Karpas-422 (cell line): ENCODE measurements around the gene UMAD1. TPM values are rescaled to one million over a fixed set of nuclear protein-coding genes. Genes with fewer than 3 reads are reported as not detected.
"Not testable (repeated sequence)": the region's sequence is repeated elsewhere in the genome, so short reads cannot be mapped to it uniquely, and the experiment has no call there.

ENCODE experiments used
- DNase-seq: peaks from one replicate; pipeline ENCODE4 v3.0.0-alpha.2; 2015
- H2AFZ ChIP-seq: fragments of 200-600 bp; sonication (generic); 2 replicates; pipeline ENCODE4 v1.6.1; 2014; ENCODE audit warnings: antibody characterized with exemption, low read length, mixed read lengths
- H3K27ac ChIP-seq: fragments of 200-600 bp; sonication (generic); 2 replicates; pipeline ENCODE4 v1.5.1; 2014; ENCODE audit warnings: mild to moderate bottlenecking, low read length, moderate library complexity
- H3K27me3 ChIP-seq: fragments of 200-600 bp; sonication (generic); 2 replicates; pipeline ENCODE4 v1.6.1; 2014; ENCODE audit warnings: low read length, mixed read lengths
- H3K36me3 ChIP-seq: fragments of 200-600 bp; sonication (generic); 2 replicates; pipeline ENCODE4 v1.6.1; 2014; ENCODE audit warnings: low read length, mixed read lengths; ENCODE audit not compliant: insufficient read depth
- H3K4me1 ChIP-seq: fragments of 200-600 bp; sonication (generic); 2 replicates; pipeline ENCODE4 v1.6.1; 2014; ENCODE audit warnings: mild to moderate bottlenecking, low read length, mixed read lengths
- H3K4me2 ChIP-seq: fragments of 200-600 bp; sonication (generic); 2 replicates; pipeline ENCODE4 v1.6.1; 2014; ENCODE audit warnings: low read length, low read depth, mild to moderate bottlenecking; ENCODE audit not compliant: poor library complexity, severe bottlenecking
- H3K4me3 ChIP-seq: fragments of 200-600 bp; sonication (generic); 2 replicates; pipeline ENCODE4 v1.5.1; 2014; ENCODE audit warnings: mild to moderate bottlenecking, antibody characterized with exemption, low read length, mixed read lengths
- H3K79me2 ChIP-seq: fragments of 200-600 bp; sonication (generic); 2 replicates; pipeline ENCODE4 v1.6.1; 2014; ENCODE audit warnings: mild to moderate bottlenecking, low read length, mixed read lengths
- H3K9ac ChIP-seq: fragments of 200-600 bp; sonication (generic); 2 replicates; pipeline ENCODE4 v1.6.0; 2014; ENCODE audit warnings: low read length
- H3K9me2 ChIP-seq: fragments of 200-600 bp; sonication (generic), shearing (Covaris generic); replicated peaks from 2 replicates; pipeline ENCODE4 v1.6.0; 2014; ENCODE audit warnings: mild to moderate bottlenecking, low read length, moderate library complexity; ENCODE audit not compliant: insufficient read depth
- H3K9me3 ChIP-seq: fragments of 300-700, 200-600 bp; sonication (generic); 2 replicates; pipeline ENCODE4 v1.6.1; 2014; ENCODE audit warnings: low read length, mixed read lengths
- H4K20me1 ChIP-seq: fragments of 200-600 bp; sonication (generic); 2 replicates; pipeline ENCODE4 v1.6.1; 2014; ENCODE audit warnings: mild to moderate bottlenecking, antibody characterized with exemption, low read length, low read depth; ENCODE audit not compliant: insufficient read depth
- total RNA-seq: library from RNA; depleted of rRNA; stranded (reverse); fragments of >200 nt; shearing (Covaris generic); gene quantifications from 2 replicates; pipeline ENCODE4 v1.2.3, GENCODE V29; 2014; ENCODE audit warnings: low replicate concordance

Gene UMAD1
- total RNA-seq, 1 experiment from 2014 or later, result 15.2 TPM

DNA sequence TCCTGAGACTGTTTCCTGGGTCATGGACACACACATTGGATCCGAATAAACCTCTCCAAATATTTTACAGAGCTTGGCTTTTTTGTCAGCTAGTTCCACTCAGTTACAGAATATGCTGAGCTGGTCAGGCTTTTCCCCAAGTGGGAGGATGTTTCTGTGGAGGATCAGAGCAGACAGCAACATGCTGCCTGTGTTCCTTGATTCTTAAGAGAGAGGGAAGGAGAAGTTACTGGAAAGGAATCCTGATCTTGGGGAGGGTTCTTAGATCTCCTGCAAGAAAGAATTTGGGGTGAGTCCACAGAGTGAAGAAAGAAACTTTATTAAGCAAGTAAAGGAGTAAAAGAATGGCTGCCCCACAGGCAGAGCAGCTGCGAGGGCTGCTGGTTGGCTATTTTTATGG, 154.7 kb downstream of the UMAD1 start:
- no peak overlapping the region for H3K27ac ChIP-seq
- H3K9ac ChIP-seq, result no peak overlapping the region
- no peaks in the 10 kb centered on the region for H3K36me3 ChIP-seq
- DNase-seq, result no peak
- no peak overlapping the region for H2AFZ ChIP-seq
- no peak overlapping the region for H3K4me2 ChIP-seq
- 0 out of 2 replicates have a peak, but pooled peaks cover 2% of the 10 kb centered on the region for H3K4me1 ChIP-seq
- H4K20me1 ChIP-seq, result no peaks in the 10 kb centered on the region
- no peaks in the 10 kb centered on the region for H3K79me2 ChIP-seq
- H3K9me3 ChIP-seq, result no peaks in the 10 kb centered on the region
- no peaks in the 10 kb centered on the region for H3K27me3 ChIP-seq
- H3K9me2 ChIP-seq, result no peaks in the 10 kb centered on the region
- no peak overlapping the region for H3K4me3 ChIP-seq

DNA sequence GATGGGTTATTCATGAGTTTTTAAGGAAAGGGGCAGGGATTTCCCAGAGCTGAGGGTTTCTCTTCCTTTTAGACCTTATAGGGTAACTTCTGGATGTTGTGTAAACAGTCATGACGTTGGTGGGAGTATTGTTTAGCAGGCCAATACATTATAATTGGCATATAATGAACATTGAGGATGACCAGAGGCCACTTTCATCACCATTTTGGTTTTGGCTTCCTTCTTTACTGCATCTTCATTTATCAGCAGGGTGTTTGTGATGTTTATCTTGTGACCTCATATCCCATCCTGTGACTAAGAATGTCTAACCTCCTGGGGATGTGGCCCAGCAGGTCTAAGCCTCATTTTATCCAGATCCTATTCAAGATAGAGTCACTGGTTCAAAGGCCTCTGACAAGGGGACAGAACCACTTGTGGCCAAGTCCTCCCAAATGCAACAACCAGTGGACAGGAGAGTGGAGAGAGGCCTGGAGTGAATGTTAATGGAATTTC, 155.1 kb downstream of the UMAD1 start:
- no peaks in the 10 kb centered on the region for H3K27me3 ChIP-seq
- no peak overlapping the region for H3K27ac ChIP-seq
- no peak overlapping the region for H2AFZ ChIP-seq
- H3K4me3 ChIP-seq, result no peak overlapping the region
- no peak overlapping the region for H3K9ac ChIP-seq
- 0 out of 2 replicates have a peak, but pooled peaks cover 2% of the 10 kb centered on the region for H3K4me1 ChIP-seq
- no peak overlapping the region for H3K4me2 ChIP-seq
- H3K79me2 ChIP-seq, result no peaks in the 10 kb centered on the region
- H4K20me1 ChIP-seq, result no peaks in the 10 kb centered on the region
- H3K36me3 ChIP-seq, result no peaks in the 10 kb centered on the region
- no peaks in the 10 kb centered on the region for H3K9me3 ChIP-seq
- no peaks in the 10 kb centered on the region for H3K9me2 ChIP-seq
- no peak for DNase-seq

DNA sequence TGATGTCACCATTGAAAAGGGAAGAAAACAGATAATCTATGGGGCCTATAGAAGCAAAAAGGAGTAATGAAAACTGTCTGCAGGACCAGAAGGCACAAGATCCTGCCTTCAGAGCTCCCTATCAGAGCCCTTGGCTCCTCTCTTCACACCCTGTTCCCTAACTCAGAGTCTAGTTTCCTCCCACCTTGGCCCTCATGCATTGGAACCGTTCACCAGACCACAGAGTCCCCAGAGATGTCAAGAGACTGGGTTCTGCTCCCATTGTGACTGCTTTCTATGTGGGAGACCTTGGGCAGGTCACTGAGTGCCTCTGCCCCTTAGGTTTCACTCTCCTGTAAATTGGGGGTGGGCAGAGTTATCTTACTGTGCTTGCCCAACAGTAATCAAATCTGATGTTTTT, 158.0 kb downstream of the UMAD1 start:
- no peak overlapping the region for H3K4me3 ChIP-seq
- H3K9ac ChIP-seq, result no peak overlapping the region
- H3K4me2 ChIP-seq, result no peak overlapping the region
- H3K36me3 ChIP-seq, result no peaks in the 10 kb centered on the region
- H3K9me2 ChIP-seq, result no peaks in the 10 kb centered on the region
- no peaks in the 10 kb centered on the region for H3K79me2 ChIP-seq
- no peaks in the 10 kb centered on the region for H3K9me3 ChIP-seq
- H3K27ac ChIP-seq, result no peak overlapping the region
- DNase-seq, result no peak
- no peaks in the 10 kb centered on the region for H3K4me1 ChIP-seq
- H2AFZ ChIP-seq, result no peak overlapping the region
- H4K20me1 ChIP-seq, result no peaks in the 10 kb centered on the region
- H3K27me3 ChIP-seq, result no peaks in the 10 kb centered on the region

DNA sequence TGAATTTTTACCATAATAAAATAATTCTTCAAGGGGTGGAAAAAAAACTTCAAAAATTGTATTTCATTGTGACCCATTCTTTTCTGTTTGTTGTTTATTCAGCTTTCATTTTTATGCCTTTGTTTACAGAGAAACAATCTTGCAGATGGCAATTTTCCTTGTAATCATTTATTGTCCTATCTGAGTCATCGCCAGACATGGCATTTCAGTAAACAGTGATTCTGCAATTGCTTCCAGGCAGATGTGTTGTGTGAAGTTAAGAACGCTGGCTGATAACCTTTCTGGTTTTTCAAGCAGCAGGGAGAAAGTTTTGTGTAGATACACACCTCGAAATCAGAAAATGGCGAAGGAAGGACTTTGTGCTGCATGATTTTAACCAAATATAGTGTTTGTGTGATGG, 158.6 kb downstream of the UMAD1 start:
- Histone ChIP-seq H3K4me2 (no peak overlapping the region), H3K79me2 (no peaks in the 10 kb centered on the region)

DNA sequence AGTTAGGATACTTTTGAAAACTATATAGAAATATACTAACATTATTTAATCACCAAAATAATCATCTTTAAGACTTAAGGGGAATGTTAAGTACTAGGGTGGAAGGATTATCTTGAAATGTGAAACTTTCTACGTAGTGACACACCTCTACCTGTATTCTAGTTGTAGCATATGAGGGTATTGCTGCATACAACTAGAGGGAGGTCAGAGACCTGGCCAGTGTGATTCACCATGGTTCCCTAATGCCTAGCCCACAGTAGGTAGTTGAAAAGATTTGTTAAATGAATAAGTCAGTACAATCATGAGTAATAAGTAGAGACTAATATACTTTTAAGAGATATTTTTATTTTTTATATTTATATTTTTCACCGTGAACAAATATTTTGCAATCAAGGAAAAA, 162.0 kb downstream of the UMAD1 start:
- H3K9ac ChIP-seq, result no peak overlapping the region

More for the DNA sequence above, 158.6 kb downstream of the UMAD1 start:
- Histone ChIP-seq H3K9ac (no peak overlapping the region), H3K4me1 (no peaks in the 10 kb centered on the region), H2AFZ (no peak overlapping the region), H3K9me2 (no peaks in the 10 kb centered on the region), H3K9me3 (no peaks in the 10 kb centered on the region), H3K27ac (no peak overlapping the region), H4K20me1 (no peaks in the 10 kb centered on the region), H3K27me3 (no peaks in the 10 kb centered on the region), H3K36me3 (no peaks in the 10 kb centered on the region), H3K4me3 (no peak overlapping the region)
- no peak for DNase-seq

DNA sequence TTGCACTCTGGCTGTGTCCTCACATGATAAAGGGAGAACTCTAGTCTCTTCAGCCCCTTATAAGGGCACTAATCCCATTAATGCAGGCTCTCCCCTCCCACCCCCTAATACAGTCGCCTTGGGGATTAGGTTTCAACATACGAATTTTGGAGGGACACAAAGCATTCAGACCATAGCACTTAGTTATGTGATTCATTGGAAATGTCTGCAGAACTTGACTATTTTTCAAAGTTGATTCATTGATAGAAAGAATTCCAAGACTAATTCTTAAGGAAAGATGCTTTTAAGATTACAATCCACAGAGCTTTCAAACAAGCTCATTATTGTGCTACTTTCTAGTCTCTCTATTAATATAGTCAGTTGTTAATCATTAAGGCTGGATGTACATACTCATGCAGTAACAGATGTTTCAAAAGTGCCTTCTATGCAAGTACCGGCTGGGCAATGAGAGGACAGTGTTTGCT, 163.2 kb downstream of the UMAD1 start:
- H3K4me2 ChIP-seq, result no peak overlapping the region
- no peak overlapping the region for H3K27ac ChIP-seq
- peaks cover 10% of the 10 kb centered on the region for H3K4me1 ChIP-seq
- H3K9me3 ChIP-seq, result no peaks in the 10 kb centered on the region
- no peak overlapping the region for H2AFZ ChIP-seq
- H3K9me2 ChIP-seq, result no peaks in the 10 kb centered on the region
- no peaks in the 10 kb centered on the region for H3K79me2 ChIP-seq
- no peak overlapping the region for H3K9ac ChIP-seq
- H4K20me1 ChIP-seq, result no peaks in the 10 kb centered on the region
- no peak for DNase-seq
- no peak overlapping the region for H3K4me3 ChIP-seq
- no peaks in the 10 kb centered on the region for H3K36me3 ChIP-seq
- H3K27me3 ChIP-seq, result no peaks in the 10 kb centered on the region

More for the DNA sequence above, 162.0 kb downstream of the UMAD1 start:
- no peak for DNase-seq
- Histone ChIP-seq H3K4me3 (no peak overlapping the region), H3K9me3 (no peaks in the 10 kb centered on the region), H3K27me3 (no peaks in the 10 kb centered on the region), H4K20me1 (no peaks in the 10 kb centered on the region), H3K4me1 (peaks cover 10% of the 10 kb centered on the region), H3K27ac (no peak overlapping the region), H3K79me2 (no peaks in the 10 kb centered on the region), H3K9me2 (no peaks in the 10 kb centered on the region), H3K4me2 (no peak overlapping the region), H2AFZ (no peak overlapping the region), H3K36me3 (no peaks in the 10 kb centered on the region)

DNA sequence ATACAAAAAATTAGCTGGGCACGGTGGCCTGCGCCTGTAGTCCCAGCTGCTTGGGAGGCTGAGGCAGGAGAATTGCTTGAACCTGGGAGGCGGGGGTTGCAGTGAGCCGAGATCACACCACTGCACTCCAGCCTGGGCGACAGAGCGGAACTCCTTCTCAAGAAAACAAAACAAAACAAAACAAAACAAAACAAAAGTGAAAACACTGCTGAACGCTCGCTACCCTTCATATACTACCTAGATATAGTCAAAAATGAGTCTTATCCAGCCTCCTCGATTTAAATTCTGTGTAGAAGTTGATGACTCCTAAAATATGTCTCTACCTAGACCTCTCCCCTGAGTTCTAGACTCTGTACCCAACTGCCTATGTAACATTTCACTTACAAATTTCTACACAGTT, 164.3 kb downstream of the UMAD1 start:
- not testable (repeated sequence) for H3K4me1 ChIP-seq, H4K20me1 ChIP-seq, H3K27ac ChIP-seq, H3K9me2 ChIP-seq, DNase-seq, H2AFZ ChIP-seq, H3K27me3 ChIP-seq, H3K4me2 ChIP-seq, H3K36me3 ChIP-seq, H3K79me2 ChIP-seq, H3K4me3 ChIP-seq, H3K9me3 ChIP-seq, H3K9ac ChIP-seq

DNA sequence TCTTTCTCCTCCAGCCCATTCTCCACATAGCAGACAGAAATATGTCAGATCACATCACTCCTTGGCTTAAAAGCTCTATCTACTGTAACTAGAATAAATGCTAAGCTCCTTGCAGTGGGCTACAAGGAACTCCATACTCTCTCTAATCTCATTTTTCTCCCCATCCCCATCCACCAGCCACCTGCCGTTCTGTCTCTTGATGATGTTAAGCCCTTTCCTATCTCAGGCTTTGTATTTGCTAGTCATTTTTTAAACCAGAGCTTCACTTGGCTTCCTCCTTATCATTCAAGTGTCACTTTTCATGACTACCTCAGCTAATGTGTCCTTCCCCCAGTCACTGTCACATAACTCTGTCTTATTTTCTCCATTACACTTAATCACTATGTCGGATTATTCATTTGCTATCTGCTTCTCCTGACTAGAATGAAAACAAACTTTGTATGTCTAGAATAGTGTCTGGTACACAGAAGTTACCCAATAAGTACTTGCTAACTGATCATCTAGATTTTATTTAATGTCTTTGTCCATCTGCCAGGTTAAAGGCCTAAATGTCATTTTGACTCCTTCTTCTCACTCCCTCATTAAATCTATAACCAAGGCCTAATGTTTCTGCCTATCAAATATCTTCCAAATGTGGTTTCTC, 165.1 kb downstream of the UMAD1 start:
- H3K9me3 ChIP-seq, result no peaks in the 10 kb centered on the region
- no peak overlapping the region for H3K27ac ChIP-seq
- no peak overlapping the region for H2AFZ ChIP-seq

More for the DNA sequence above, 165.1 kb downstream of the UMAD1 start:
- no peaks in the 10 kb centered on the region for H3K79me2 ChIP-seq
- H3K9ac ChIP-seq, result no peak overlapping the region
- no peaks in the 10 kb centered on the region for H3K36me3 ChIP-seq
- no peak overlapping the region for H3K4me2 ChIP-seq
- peaks cover 10% of the 10 kb centered on the region for H3K4me1 ChIP-seq
- H3K27me3 ChIP-seq, result no peaks in the 10 kb centered on the region
- H3K9me2 ChIP-seq, result no peaks in the 10 kb centered on the region
- no peak for DNase-seq
- H4K20me1 ChIP-seq, result no peaks in the 10 kb centered on the region
- H3K4me3 ChIP-seq, result no peak overlapping the region
